HEK293 (cell line): ENCODE results near the gene PTGIS.

Source experiments
- CTCF ChIA-PET: fragments of 350-600 bp; formaldehyde crosslinking; extraction: SDS; loops from one replicate; lab custom pipeline; 2021; ENCODE audit warnings: antibody characterized with exemption; lab: Yijun Ruan, JAX
- POLR2A ChIA-PET: fragments of 300-600 bp; formaldehyde crosslinking; extraction: SDS; loops from one replicate; lab custom pipeline; 2020; ENCODE audit warnings: antibody characterized with exemption, inconsistent platforms; lab: Yijun Ruan, JAX
- H3K27ac ChIP-seq: fragments of 200-500 bp; sonication (Bioruptor generic); 2 replicates; pipeline ENCODE4 v1.5.1; 2014; ENCODE audit warnings: low read depth, low read length, control low read depth, inconsistent platforms; ENCODE audit errors: extremely low read depth
- H3K36me3 ChIP-seq, 2 experiments: fragments of 200-500 bp in 1 of 2; sonication (Bioruptor generic) in 1 of 2; 1 replicate in 1 of 2; 2 replicates in 1 of 2; pipeline ENCODE4 v1.5.1; 2014 to 2017; ENCODE audit warnings: inconsistent platforms in 2 of 2, low read length in 2 of 2; ENCODE audit not compliant: control insufficient read depth in 2 of 2, insufficient read depth in 1 of 2
- H3K4me1 ChIP-seq: fragments of 200-500 bp; sonication (Bioruptor generic); 2 replicates; pipeline ENCODE4 v1.5.1; 2014; ENCODE audit warnings: mild to moderate bottlenecking, low read length, inconsistent platforms; ENCODE audit not compliant: control insufficient read depth, insufficient read depth
- H3K4me3 ChIP-seq: 2 replicates; pipeline ENCODE4 v1.5.1; 2011; ENCODE audit warnings: low read depth, mild to moderate bottlenecking, control low read depth, low read length, moderate library complexity
- H3K9me3 ChIP-seq: fragments of 200-500 bp; sonication (Bioruptor generic); 2 replicates; pipeline ENCODE4 v1.5.1; 2014; ENCODE audit warnings: low read depth, low read length, inconsistent platforms; ENCODE audit not compliant: control insufficient read depth, insufficient read depth
- GLI2 ChIP-seq: fragments of 450-650 bp; formaldehyde crosslinking; IDR thresholded peaks from 2 replicates; pipeline ENCODE4; 2017; ENCODE audit warnings: missing biosample characterization, missing genetic modification characterization, low read depth, borderline replicate concordance
- SP2 ChIP-seq: fragments of 450-650 bp; formaldehyde crosslinking; IDR thresholded peaks from 2 replicates; pipeline ENCODE4 v1.5.1; 2016; ENCODE audit warnings: missing biosample characterization, missing genetic modification characterization
- ZNF138 ChIP-seq: fragments of 450-650 bp; formaldehyde crosslinking; IDR thresholded peaks from 2 replicates; pipeline ENCODE4 v1.5.1; 2016; ENCODE audit warnings: missing biosample characterization, missing genetic modification characterization, borderline replicate concordance
- ZNF169 ChIP-seq: fragments of 450-650 bp; formaldehyde crosslinking; IDR thresholded peaks from 2 replicates; pipeline ENCODE4 v1.5.1; 2016; ENCODE audit warnings: missing biosample characterization, missing genetic modification characterization
- ZNF184 ChIP-seq: fragments of 450-650 bp; IDR thresholded peaks from 2 replicates; pipeline ENCODE4 v1.5.1; 2018; ENCODE audit warnings: missing biosample characterization, mild to moderate bottlenecking, missing genetic modification characterization
- ZNF202 ChIP-seq: fragments of 450-650 bp; formaldehyde crosslinking; IDR thresholded peaks from 2 replicates; pipeline ENCODE4 v1.5.1; 2016; ENCODE audit warnings: missing biosample characterization, missing genetic modification characterization, borderline replicate concordance
- ZNF221 ChIP-seq: fragments of 450-650 bp; formaldehyde crosslinking; IDR thresholded peaks from 2 replicates; pipeline ENCODE4 v1.5.1; 2017; ENCODE audit warnings: missing biosample characterization, missing genetic modification characterization, borderline replicate concordance
- ZNF350 ChIP-seq: fragments of 450-650 bp; formaldehyde crosslinking; IDR thresholded peaks from 2 replicates; pipeline ENCODE4 v1.5.0; 2017; ENCODE audit warnings: missing biosample characterization, mild to moderate bottlenecking, missing genetic modification characterization
- ZNF37A ChIP-seq: fragments of 450-650 bp; IDR thresholded peaks from 2 replicates; pipeline ENCODE4 v1.5.1; 2018; ENCODE audit warnings: missing biosample characterization, missing genetic modification characterization
- ZNF530 ChIP-seq: fragments of 450-650 bp; formaldehyde crosslinking; IDR thresholded peaks from 2 replicates; pipeline ENCODE4 v1.5.1; 2016; ENCODE audit warnings: low read depth, missing biosample characterization, missing genetic modification characterization
- ZNF555 ChIP-seq: fragments of 450-650 bp; formaldehyde crosslinking; conservative IDR thresholded peaks from 2 replicates; pipeline ENCODE4 v1.5.1; 2017; ENCODE audit warnings: missing biosample characterization, mild to moderate bottlenecking, missing genetic modification characterization, inconsistent platforms
- ZNF558 ChIP-seq: fragments of 450-650 bp; formaldehyde crosslinking; IDR thresholded peaks from 2 replicates; pipeline ENCODE4 v1.5.1; 2016; ENCODE audit warnings: missing biosample characterization, missing genetic modification characterization
- ZNF610 ChIP-seq: fragments of 450-650 bp; formaldehyde crosslinking; IDR thresholded peaks from 2 replicates; pipeline ENCODE4 v1.5.1; 2016; ENCODE audit warnings: missing biosample characterization, missing genetic modification characterization, borderline replicate concordance
- ZNF747 ChIP-seq: fragments of 450-650 bp; formaldehyde crosslinking; IDR thresholded peaks from 2 replicates; pipeline ENCODE4 v1.5.1; 2016; ENCODE audit warnings: missing biosample characterization, missing genetic modification characterization
- TF ChIP-seq, protein P1 (sequence below): fragments of 450-650 bp; formaldehyde crosslinking; IDR thresholded peaks from 2 replicates; pipeline ENCODE4 v1.5.1; 2017; ENCODE audit warnings: missing biosample characterization, missing genetic modification characterization
- TF ChIP-seq, protein P2 (sequence below): fragments of 450-650 bp; formaldehyde crosslinking; IDR thresholded peaks from 2 replicates; pipeline ENCODE4 v1.5.1; 2016; ENCODE audit warnings: missing biosample characterization, missing genetic modification characterization
- TF ChIP-seq, protein P3 (sequence below): fragments of 450-650 bp; formaldehyde crosslinking; IDR thresholded peaks from 2 replicates; pipeline ENCODE4 v1.5.1; 2016; ENCODE audit warnings: missing biosample characterization, missing genetic modification characterization
- TF ChIP-seq, protein P4 (sequence below): fragments of 450-650 bp; formaldehyde crosslinking; IDR thresholded peaks from 2 replicates; pipeline ENCODE4 v1.5.1; 2016; ENCODE audit warnings: missing biosample characterization, missing genetic modification characterization

Gene PTGIS

DNA sequence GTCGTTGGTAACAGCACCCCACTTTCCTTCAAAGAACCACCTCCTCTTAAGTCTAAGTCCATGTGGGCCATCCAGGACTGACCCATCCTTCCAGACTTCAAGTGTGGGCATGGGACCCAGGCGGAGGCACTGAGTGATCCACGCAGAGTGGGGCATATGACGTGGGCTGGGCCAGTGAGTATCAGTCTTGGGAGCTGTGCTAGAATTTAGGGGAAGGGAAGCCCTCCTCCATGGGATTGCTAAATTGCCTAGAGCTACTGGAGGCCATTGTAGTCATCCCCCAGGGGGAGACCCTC, 50.2 kb downstream of the PTGIS start:
- Histone ChIP-seq H3K9me3 (no peaks in the 10 kb centered on the region), H3K36me3 (no peaks in the 10 kb centered on the region), H3K27ac (no peak overlapping the region), H3K4me3 (no peak overlapping the region), H3K4me1 (no peaks in the 10 kb centered on the region)
- ChIA-PET POLR2A (no interaction called here), CTCF (interaction anchor here (1.6 kb wide), 1 partner anchor 23 kb away, joined by 9 read pairs; no protein-coding TSS in a partner anchor)
- TF ChIP-seq ZNF747 (tag by site-specific recombination) (no peak), ZNF555 (tag by site-specific recombination) (no peak), ZNF138 (tag by site-specific recombination) (no peak), ZNF169 (tag by site-specific recombination) (no peak), ZNF350 (tag by site-specific recombination) (no peak), ZNF37A (tag by site-specific recombination) (no peak), ZNF530 (no peak)

DNA sequence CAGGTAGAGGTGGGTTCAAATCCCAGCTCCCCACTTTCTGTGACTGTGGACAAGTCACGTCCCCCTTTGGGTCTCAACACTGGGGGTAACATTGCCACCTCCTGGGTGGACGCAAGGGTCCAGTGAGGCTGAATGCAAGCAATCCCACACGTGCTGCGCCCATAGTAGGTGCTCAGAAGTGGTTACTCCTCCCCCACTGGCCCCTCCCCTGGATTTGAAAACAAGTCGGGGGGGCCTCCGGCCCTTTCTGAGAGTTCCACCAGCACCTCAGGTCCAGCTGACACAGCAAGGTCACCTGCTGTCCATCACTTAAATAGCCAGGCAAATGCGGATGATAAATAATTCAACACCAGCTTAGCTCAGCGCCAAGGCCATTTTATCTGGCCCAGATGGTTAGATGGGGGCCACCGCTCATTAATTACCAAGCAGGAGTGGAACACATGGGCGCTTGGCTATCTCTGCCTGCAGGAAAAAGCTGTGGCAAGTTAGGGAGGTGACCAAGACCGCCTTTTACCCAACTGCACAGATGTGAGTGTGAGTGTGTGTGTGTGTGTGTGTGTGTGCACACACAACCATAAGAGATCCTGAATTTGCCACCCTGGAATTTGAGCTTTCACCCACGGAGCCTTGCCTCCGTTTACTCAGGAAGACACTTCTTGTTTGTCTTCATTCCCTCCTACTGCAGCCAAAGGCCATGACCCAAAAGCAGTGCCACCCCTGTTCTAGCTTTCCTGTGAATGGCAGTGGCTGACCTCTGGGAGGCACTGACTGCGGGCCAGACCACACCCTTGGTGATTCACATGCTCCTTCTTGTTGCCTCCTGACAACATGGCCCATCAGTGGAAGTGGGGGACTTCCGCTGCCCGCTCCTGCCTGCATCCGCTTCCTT, 50.8 kb downstream of the PTGIS start:
- Histone ChIP-seq H3K36me3 (no peaks in the 10 kb centered on the region), H3K4me1 (no peaks in the 10 kb centered on the region), H3K4me3 (no peak overlapping the region), H3K9me3 (no peaks in the 10 kb centered on the region), H3K27ac (no peak overlapping the region)
- ChIA-PET CTCF (interaction anchor here (0.7 to 2.0 kb wide), 6 partner anchors 10 to 91 kb away, joined by 3 to 9 read pairs (median 5); no protein-coding TSS in a partner anchor), POLR2A (no interaction called here)
- TF ChIP-seq, protein P1, sequence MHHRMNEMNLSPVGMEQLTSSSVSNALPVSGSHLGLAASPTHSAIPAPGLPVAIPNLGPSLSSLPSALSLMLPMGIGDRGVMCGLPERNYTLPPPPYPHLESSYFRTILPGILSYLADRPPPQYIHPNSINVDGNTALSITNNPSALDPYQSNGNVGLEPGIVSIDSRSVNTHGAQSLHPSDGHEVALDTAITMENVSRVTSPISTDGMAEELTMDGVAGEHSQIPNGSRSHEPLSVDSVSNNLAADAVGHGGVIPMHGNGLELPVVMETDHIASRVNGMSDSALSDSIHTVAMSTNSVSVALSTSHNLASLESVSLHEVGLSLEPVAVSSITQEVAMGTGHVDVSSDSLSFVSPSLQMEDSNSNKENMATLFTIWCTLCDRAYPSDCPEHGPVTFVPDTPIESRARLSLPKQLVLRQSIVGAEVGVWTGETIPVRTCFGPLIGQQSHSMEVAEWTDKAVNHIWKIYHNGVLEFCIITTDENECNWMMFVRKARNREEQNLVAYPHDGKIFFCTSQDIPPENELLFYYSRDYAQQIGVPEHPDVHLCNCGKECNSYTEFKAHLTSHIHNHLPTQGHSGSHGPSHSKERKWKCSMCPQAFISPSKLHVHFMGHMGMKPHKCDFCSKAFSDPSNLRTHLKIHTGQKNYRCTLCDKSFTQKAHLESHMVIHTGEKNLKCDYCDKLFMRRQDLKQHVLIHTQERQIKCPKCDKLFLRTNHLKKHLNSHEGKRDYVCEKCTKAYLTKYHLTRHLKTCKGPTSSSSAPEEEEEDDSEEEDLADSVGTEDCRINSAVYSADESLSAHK: no peak
- TF ChIP-seq, protein P2, sequence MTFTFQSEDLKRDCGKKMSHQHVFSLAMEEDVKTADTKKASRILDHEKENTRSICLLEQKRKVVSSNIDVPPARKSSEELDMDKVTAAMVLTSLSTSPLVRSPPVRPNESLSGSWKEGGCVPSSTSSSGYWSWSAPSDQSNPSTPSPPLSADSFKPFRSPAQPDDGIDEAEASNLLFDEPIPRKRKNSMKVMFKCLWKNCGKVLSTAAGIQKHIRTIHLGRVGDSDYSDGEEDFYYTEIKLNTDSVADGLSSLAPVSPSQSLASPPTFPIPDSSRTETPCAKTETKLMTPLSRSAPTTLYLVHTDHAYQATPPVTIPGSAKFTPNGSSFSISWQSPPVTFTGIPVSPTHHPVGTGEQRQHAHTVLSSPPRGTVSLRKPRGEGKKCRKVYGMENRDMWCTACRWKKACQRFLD (tag by site-specific recombination): no peak
- TF ChIP-seq ZNF221 (tag by site-specific recombination): no peak
- no peak for TF ChIP-seq SP2 (tag by site-specific recombination)
- no peak for TF ChIP-seq ZNF558
- no peak for TF ChIP-seq ZNF610 (tag by site-specific recombination)
- no peak for TF ChIP-seq GLI2 (tag by site-specific recombination)
- TF ChIP-seq, protein P3, sequence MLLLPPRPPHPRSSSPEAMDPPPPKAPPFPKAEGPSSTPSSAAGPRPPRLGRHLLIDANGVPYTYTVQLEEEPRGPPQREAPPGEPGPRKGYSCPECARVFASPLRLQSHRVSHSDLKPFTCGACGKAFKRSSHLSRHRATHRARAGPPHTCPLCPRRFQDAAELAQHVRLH (tag by site-specific recombination): no peak
- TF ChIP-seq ZNF202 (tag by site-specific recombination): no peak
- TF ChIP-seq, protein P4, sequence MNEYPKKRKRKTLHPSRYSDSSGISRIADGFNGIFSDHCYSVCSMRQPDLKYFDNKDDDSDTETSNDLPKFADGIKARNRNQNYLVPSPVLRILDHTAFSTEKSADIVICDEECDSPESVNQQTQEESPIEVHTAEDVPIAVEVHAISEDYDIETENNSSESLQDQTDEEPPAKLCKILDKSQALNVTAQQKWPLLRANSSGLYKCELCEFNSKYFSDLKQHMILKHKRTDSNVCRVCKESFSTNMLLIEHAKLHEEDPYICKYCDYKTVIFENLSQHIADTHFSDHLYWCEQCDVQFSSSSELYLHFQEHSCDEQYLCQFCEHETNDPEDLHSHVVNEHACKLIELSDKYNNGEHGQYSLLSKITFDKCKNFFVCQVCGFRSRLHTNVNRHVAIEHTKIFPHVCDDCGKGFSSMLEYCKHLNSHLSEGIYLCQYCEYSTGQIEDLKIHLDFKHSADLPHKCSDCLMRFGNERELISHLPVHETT (tag by site-specific recombination): no peak
- no peak for TF ChIP-seq ZNF184 (tag by site-specific recombination)
